Sigmoid colon (tissue), 4 donors: Measurements from ENCODE around the gene NT5C3B.

Experiments used
- CTCF ChIP-seq, 4 experiments: fragments of 450-650 bp in 3 of 4; fragments of 200-600 bp in 1 of 4; IDR thresholded peaks; one replicate each; pipeline ENCODE4 v1.5.1; 2016 to 2019; ENCODE audit warnings: antibody characterized with exemption in 4 of 4, mild to moderate bottlenecking in 3 of 4, moderate library complexity in 2 of 4
- EP300 ChIP-seq, 4 donors: sonication (generic); formaldehyde crosslinking; IDR thresholded peaks; one replicate each; pipeline ENCODE4 v1.6.1; 2017; ENCODE audit warnings: antibody characterized with exemption in 4 of 4
- POLR2A ChIP-seq, 2 donors: fragments of 450-650 bp; IDR thresholded peaks; one replicate each; pipeline ENCODE4 v1.6.1; 2016; ENCODE audit warnings: antibody characterized with exemption in 2 of 2, mild to moderate bottlenecking in 2 of 2, moderate library complexity in 2 of 2
- POLR2AphosphoS5 ChIP-seq, 4 donors: sonication (generic); formaldehyde crosslinking; IDR thresholded peaks; one replicate each; pipeline ENCODE4 v1.6.1; 2017; ENCODE audit warnings: antibody characterized with exemption in 4 of 4

GRCh38 chr17:41835214-41835799 is 725 bp downstream of the NT5C3B start:
- no peak for TF ChIP-seq POLR2A (IDR thresholded peaks at IDR 0.05)
- TF ChIP-seq POLR2AphosphoS5 (IDR thresholded peaks at IDR 0.05): no peak
- TF ChIP-seq CTCF (IDR thresholded peaks at IDR 0.05): no peak
- no peak for TF ChIP-seq EP300 (IDR thresholded peaks at IDR 0.05)
